GM12801 (cell line): Measurements from ENCODE around the gene ENTHD1.

Experiments
- TF ChIP-seq, protein P1 (sequence below): IDR thresholded peaks from one replicate; pipeline ENCODE4 v1.5.1; 2011; ENCODE audit warnings: control low read depth; ENCODE audit not compliant: insufficient read length; ENCODE audit errors: extremely low read depth

ENTHD1 gene

DNA sequence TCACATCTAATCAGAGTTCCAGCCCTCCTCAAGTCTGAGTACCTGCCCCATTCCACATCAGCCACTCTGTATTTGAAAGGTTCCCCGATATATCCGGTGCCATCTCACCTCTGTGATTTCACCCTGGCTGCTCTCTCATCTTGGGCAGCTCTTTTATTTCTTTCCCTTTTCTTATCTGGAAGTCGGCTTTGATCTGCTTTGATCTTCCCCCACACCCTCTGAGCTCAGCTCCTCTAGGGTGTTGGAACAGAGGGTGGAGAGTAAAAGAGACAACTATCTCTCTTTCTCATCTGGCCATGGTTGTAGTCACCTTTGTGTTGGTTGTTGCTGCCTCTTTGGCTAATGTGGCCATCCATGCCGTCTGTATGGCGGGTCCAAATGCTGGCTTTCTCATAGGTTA, 108.3 kb downstream of the ENTHD1 start:
- TF ChIP-seq, protein P1, sequence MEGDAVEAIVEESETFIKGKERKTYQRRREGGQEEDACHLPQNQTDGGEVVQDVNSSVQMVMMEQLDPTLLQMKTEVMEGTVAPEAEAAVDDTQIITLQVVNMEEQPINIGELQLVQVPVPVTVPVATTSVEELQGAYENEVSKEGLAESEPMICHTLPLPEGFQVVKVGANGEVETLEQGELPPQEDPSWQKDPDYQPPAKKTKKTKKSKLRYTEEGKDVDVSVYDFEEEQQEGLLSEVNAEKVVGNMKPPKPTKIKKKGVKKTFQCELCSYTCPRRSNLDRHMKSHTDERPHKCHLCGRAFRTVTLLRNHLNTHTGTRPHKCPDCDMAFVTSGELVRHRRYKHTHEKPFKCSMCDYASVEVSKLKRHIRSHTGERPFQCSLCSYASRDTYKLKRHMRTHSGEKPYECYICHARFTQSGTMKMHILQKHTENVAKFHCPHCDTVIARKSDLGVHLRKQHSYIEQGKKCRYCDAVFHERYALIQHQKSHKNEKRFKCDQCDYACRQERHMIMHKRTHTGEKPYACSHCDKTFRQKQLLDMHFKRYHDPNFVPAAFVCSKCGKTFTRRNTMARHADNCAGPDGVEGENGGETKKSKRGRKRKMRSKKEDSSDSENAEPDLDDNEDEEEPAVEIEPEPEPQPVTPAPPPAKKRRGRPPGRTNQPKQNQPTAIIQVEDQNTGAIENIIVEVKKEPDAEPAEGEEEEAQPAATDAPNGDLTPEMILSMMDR, result no peak

GRCh38 chr22:39777716-39778454, 115.7 kb downstream of the ENTHD1 start:
- TF ChIP-seq, protein P1, result no peak

GRCh38 chr22:39776295-39777009, 117.1 kb downstream of the ENTHD1 start:
- TF ChIP-seq, protein P1, result no peak

DNA sequence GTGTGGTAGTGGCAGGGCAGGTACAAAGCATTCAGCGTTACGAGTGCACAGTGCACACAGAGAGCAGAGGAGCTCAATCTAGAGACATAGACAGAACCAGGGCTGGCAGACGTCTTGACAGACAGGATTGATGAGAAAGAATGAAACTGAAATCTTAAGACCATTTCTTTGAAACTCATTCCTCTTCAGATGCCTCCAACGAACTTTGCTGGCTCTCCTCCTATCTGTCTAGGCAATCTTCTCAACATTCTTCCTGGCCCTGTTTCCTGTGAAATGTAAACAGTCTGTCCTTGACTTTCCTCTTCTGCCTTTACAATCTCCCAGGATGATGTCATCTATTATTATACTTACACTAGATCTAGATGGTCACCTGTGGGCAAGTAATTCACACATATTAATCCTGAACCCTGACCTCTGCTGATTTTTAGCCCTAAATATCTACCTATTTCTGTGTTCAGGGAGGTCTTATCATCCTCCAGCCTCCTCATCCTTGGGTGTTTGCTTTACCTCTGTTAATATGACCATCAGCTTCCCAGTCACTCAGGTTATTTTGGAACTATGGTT, 119.5 kb downstream of the ENTHD1 start:
- TF ChIP-seq, protein P1, result no peak

- TF ChIP-seq, protein P1, result no peak
These were observed 120.1 kb downstream of the ENTHD1 start for GRCh38 chr22:39773503-39773902.

GRCh38 chr22:39771486-39771885, 122.1 kb downstream of the ENTHD1 start:
- TF ChIP-seq, protein P1, result no peak

- TF ChIP-seq, protein P1, result no peak
These were observed 127.9 kb downstream of the ENTHD1 start for GRCh38 chr22:39765661-39766060.
